Duodenal mucosa (tissue), 2 donors: ENCODE measurements around the gene ZNF70.

Experiments used
- H3K27ac ChIP-seq: one replicate; pipeline ENCODE4 v1.7.0; 2013; ENCODE audit warnings: low read depth, low read length
- H3K27me3 ChIP-seq, 2 donors: one replicate each; pipeline ENCODE4 v1.7.0; 2013; ENCODE audit warnings: low read length in 2 of 2, control low read depth in 1 of 2; ENCODE audit not compliant: insufficient read depth in 2 of 2, control insufficient read depth in 1 of 2
- H3K36me3 ChIP-seq, 2 donors: one replicate each; pipeline ENCODE4 v1.7.0; 2013; ENCODE audit warnings: low read length in 2 of 2, control low read depth in 1 of 2; ENCODE audit not compliant: insufficient read depth in 2 of 2, control insufficient read depth in 1 of 2
- H3K4me1 ChIP-seq, 2 donors: one replicate each; pipeline ENCODE4 v1.7.0; 2013; ENCODE audit warnings: low read length in 2 of 2, control low read depth in 1 of 2; ENCODE audit not compliant: insufficient read depth in 2 of 2, control insufficient read depth in 1 of 2
- H3K4me3 ChIP-seq, 2 donors: one replicate each; pipeline ENCODE4 v1.7.0; 2013; ENCODE audit warnings: low read length in 2 of 2, low read depth in 1 of 2
- H3K9ac ChIP-seq, 2 donors: one replicate each; pipeline ENCODE4 v1.7.0; 2013; ENCODE audit warnings: low read length in 2 of 2, low read depth in 1 of 2
- H3K9me3 ChIP-seq, 2 donors: one replicate each; pipeline ENCODE4 v1.7.0; 2013; ENCODE audit warnings: low read length in 2 of 2, control low read depth in 1 of 2; ENCODE audit not compliant: control insufficient read depth in 1 of 2

The ZNF70 gene

DNA sequence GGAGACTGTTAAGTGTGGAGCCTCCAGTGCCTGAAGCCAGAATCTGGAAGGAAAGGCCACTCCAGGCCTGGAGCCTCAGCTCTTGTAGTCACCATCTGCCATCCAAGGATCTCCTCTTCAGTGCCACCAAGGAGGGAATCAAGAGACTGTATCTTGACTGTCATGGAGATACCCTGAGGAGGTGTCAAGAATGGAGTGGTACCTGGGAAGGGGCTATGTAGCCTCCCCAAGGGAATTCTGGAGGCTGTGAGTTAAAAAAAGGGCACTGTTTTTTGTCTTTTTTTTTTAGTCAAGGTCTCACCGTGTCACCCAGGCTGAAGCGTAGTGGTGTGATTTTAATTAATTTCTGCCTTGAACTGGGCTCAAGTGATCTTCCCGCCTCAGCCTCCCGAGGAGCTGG, 8.7 kb upstream of the ZNF70 start:
- no peak overlapping the region for H3K4me3 ChIP-seq
- no peak overlapping the region for H3K27ac ChIP-seq
- H3K9ac ChIP-seq: no peak overlapping the region
- H3K9me3 ChIP-seq: no peaks in the 10 kb centered on the region
- no peaks in the 10 kb centered on the region for H3K27me3 ChIP-seq
- peaks cover 6 to 9% of the 10 kb centered on the region in 2 donors for H3K36me3 ChIP-seq
- H3K4me1 ChIP-seq: peaks cover 10 to 11% of the 10 kb centered on the region in 2 donors

DNA sequence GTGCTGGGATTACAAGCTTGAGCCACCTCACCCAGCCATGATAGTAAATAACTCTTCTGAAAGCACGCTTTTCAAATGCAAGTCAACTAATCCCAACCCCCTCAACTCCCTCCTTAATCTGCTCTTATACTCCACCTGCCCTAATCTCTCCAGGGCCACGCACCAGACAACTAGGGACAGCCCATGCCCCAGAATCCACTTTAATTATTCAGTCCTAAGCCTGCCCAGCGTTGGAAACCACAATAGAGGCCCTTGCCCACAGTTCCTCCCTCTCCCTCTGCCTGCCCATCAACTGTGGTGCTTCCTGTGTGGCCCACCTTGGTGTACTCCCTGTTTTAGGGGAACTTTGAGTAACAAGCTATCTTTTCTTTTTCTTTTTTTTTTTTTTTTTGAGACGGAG, 6.0 kb upstream of the ZNF70 start:
- no peak overlapping the region for H3K4me3 ChIP-seq
- H3K27me3 ChIP-seq: no peaks in the 10 kb centered on the region
- H3K4me1 ChIP-seq: peaks cover 0 to 4% of the 10 kb centered on the region in 2 donors
- no peak overlapping the region for H3K27ac ChIP-seq
- no peaks in the 10 kb centered on the region for H3K9me3 ChIP-seq
- no peaks in the 10 kb centered on the region for H3K36me3 ChIP-seq
- H3K9ac ChIP-seq: no peak overlapping the region

DNA sequence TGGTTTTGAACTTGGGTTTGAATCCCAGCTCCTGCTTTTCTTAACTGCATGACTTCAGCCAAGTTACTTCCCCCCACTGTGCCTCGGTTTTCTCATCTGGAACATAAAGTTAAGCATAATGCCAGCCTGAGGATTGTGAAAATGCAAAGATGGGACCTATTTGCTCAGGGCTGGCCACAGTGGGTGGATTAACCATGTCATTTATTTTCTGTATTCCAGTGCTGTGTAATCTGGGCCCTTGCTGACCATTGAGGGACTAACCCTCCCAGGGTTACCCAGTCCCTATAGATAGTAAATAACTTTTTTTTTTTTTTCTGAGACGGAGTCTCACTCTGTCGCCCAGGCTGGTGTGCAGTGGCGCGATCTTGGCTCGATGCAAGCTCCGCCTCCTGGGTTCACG, 4.8 kb upstream of the ZNF70 start:
- Histone ChIP-seq H3K27ac (no peak overlapping the region), H3K9me3 (no peaks in the 10 kb centered on the region), H3K9ac (no peak overlapping the region), H3K27me3 (no peaks in the 10 kb centered on the region), H3K36me3 (no peaks in the 10 kb centered on the region), H3K4me3 (no peak overlapping the region), H3K4me1 (peaks cover 0 to 8% of the 10 kb centered on the region in 2 donors)

DNA sequence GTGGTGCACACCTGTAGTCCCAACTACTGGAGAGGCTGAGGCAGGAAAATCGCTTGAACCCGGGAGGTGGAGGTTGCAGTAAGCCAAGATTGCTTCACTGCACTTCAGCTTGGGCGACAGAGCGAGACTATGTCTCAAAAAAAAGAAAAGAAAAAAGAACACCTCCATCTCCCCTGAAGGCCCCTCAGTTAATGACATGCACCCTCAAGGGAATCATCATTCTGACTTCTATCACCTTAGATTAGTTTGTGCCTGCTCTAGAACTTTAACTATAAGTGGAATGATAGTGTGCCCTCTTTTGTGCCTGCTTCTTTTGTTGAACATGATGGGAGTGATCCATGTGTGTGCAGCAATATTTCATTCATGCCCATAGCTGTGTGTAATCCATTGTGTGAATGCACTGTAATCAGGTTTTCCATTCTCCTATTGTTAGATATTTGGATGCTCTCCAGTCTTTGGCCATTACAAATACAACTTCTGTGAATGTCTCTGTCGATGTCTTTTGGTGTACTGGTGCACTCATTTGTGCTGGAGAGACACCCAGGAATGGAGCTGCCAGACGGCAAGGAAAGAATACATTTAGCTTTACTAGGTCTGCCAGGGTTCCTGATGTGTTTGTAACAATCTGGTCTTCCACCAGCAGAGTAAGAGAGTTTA, 4.2 kb upstream of the ZNF70 start:
- Histone ChIP-seq H3K27ac (no peak overlapping the region), H3K4me3 (no peak overlapping the region), H3K27me3 (no peaks in the 10 kb centered on the region), H3K9ac (no peak overlapping the region), H3K4me1 (peaks cover 5 to 13% of the 10 kb centered on the region in 2 donors), H3K9me3 (no peaks in the 10 kb centered on the region), H3K36me3 (no peaks in the 10 kb centered on the region)

DNA sequence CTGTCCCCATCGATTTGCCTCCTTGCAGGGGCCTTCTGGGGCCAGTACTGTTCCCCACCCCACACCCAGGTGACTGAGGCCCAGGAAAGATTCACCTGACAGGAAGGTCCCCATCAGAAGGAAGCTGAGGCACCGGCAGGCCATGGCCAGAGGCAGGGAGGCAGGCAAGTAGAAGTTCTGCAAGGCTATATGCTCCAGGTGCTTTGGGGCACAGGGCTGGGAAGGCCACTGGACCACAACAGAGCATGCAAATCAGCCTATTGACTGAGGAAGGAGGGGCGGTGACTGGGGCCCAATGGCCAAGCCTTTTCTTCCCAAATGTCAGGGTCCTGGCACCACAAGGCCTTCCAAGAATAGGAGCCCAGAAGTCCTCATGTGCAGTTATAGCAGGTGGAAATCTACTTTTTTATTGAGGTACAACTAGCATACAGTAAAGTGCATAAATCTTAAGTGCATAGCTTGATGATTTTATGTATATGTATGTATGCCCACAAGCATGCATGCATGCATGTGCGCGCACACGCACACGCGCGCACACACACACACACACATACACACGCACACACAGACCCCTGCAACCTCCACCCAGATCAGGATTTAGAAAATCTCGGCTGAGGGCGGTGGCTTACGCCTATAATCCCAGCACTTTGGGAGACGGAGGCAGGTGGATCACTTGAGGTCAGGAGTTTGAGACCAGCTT, 3.5 kb upstream of the ZNF70 start, which contains the start of gene VPREB3:
Gene VPREB3 (minus strand): TSS at position 206 of the 700 bp plus-strand sequence. CDS start 62 bp downstream, at position 144.
- no peaks in the 10 kb centered on the region for H3K27me3 ChIP-seq
- no peaks in the 10 kb centered on the region for H3K9me3 ChIP-seq
- no peaks in the 10 kb centered on the region for H3K36me3 ChIP-seq
- no peak within 1 kb of the TSS for H3K9ac ChIP-seq
- no peak within 1 kb of the TSS for H3K4me3 ChIP-seq
- no peak within 1 kb of the TSS for H3K27ac ChIP-seq
- H3K4me1 ChIP-seq: peaks cover 10 to 18% of the 10 kb centered on the region in 2 donors

DNA sequence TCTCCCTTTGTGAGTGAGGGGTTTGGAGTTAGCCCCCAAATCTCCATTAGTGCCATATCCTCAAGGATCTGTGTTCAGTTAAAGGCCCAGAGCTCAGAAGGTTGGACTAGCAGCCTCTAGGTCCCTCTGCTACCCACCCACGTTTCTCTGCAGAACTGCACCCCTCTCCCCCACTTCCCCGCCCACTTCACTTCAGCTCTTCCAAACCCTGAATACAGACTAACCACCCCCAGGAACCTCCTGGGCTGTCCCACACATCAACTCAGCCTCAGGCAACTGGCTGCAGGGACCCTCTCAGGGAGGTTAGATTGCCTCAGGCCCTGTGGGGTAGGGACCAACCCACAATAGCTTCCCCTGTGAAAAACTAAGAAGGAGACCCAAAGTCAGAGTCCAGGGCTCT, 2.5 kb upstream of the ZNF70 start:
- H3K36me3 ChIP-seq: no peaks in the 10 kb centered on the region
- no peaks in the 10 kb centered on the region for H3K9me3 ChIP-seq
- no peaks in the 10 kb centered on the region for H3K27me3 ChIP-seq
- H3K9ac ChIP-seq: no peak overlapping the region
- peaks cover 10 to 18% of the 10 kb centered on the region in 2 donors for H3K4me1 ChIP-seq
- no peak overlapping the region for H3K4me3 ChIP-seq
- no peak overlapping the region for H3K27ac ChIP-seq

DNA sequence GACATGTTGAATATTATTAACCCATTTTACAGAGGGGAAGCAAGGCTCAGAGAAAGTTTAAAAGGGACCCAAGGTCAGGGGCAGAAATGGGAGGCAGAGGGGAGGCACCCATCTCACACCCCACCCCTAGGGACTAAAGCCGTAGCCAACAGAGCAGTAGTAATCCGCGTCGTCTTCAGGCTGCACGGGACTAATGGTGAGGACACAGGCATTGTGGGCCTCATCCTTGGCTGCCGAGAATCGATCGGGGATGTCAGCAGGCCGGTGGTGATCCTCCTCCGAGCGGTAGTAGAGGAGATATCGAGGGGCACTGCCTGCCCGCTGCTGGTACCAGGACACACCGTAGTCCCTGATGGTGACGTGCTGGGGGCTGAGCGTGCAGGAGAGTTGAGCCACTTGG, 1.8 kb upstream of the ZNF70 start:
- H3K9me3 ChIP-seq: no peaks in the 10 kb centered on the region
- H3K27me3 ChIP-seq: no peaks in the 10 kb centered on the region
- H3K27ac ChIP-seq: no peak overlapping the region
- no peak overlapping the region for H3K9ac ChIP-seq
- H3K4me1 ChIP-seq: peaks cover 10 to 18% of the 10 kb centered on the region in 2 donors
- H3K4me3 ChIP-seq: no peak overlapping the region
- no peaks in the 10 kb centered on the region for H3K36me3 ChIP-seq

DNA sequence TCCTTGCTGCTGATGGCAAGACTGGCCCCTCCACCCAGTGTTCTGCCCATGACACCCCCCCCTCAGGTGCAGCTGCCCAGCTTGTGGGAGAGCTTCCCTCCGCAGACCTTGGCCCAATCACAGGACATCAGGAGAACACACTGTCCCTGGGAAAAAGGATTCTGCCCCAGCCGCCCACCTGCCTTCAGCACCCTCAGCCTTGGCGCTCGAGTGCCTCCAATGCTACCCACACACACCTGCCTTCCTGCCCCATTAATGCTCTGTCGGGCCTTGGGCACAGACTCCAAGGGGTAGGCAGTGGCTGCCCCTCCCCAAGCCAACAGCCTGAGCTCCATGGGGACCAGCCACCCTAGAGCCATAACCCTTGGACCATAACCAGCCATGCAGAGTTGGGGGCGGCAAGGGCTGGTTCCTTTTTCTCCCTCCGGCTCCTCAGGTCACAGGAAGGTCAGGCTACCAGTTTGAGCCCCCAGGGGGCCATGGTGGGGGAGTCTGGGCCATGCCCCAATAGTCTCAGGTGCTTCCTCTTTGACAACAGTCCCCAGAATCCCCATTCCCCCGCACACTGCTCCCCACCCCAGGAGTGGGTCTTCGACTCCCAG, 1.3 kb upstream of the ZNF70 start:
- Histone ChIP-seq H3K36me3 (no peaks in the 10 kb centered on the region), H3K9ac (no peak overlapping the region)

DNA sequence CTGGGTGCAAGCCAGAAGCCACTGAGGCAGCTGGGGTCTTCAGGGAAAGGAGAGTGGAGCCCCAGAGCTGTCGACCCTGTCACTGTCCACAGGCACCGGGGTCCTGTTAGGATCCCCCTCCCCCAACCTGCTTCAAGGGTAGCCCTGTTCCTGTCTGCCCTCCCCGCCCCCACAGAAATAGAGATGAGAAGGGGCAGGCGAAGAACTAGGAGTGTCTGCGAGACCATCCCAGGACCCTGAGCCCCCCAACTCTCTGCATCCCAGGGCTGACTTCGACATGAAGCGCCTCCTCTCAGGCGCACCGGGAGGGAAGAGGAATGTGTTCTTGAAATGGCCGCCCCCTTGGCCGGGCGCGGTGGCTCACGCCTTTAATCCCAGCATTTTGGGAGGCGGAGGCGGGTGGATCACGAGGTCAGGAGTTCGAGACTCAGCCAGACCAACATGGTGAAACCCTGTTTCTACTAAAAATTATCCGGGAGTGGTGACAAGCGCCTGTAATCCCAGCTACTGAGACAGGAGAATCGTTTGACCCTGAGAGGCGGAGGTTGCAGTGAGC, 607 bp upstream of the ZNF70 start:
- Histone ChIP-seq H3K36me3 (no peaks in the 10 kb centered on the region), H3K9me3 (no peaks in the 10 kb centered on the region)

More for the DNA sequence above, 1.3 kb upstream of the ZNF70 start:
- Histone ChIP-seq H3K4me3 (peak overlapping the region; percentile 77 to 94), H3K27ac (no peak overlapping the region), H3K27me3 (no peaks in the 10 kb centered on the region), H3K4me1 (peaks cover 10 to 18% of the 10 kb centered on the region in 2 donors), H3K9me3 (no peaks in the 10 kb centered on the region)

DNA sequence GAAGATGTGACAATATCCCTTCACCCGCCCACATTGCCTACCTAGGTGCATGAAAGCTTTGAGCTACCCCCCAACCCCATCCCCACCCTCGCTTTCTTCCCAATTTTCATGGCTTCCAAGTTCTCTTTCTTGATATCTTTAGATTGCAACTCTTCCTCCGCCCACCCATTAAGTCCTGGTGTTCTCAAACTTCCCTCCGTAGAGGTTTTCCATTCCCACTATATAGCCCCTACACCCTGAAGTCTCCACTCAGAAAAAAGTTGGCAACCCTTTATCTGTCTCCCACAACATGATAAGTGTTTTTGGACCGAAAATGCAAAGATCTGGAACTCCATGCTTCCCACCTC, 572 bp downstream of the ZNF70 start:
- peak overlapping the region; percentile 87 to 89 for H3K4me3 ChIP-seq
- H3K4me1 ChIP-seq: peaks cover 15 to 23% of the 10 kb centered on the region in 2 donors
- H3K36me3 ChIP-seq: no peaks in the 10 kb centered on the region
- peak overlapping the region; percentile 82 to 90 for H3K9ac ChIP-seq
- H3K27ac ChIP-seq: no peak overlapping the region
- H3K27me3 ChIP-seq: no peaks in the 10 kb centered on the region
- no peaks in the 10 kb centered on the region for H3K9me3 ChIP-seq

More for the DNA sequence above, 607 bp upstream of the ZNF70 start:
- H3K27ac ChIP-seq: peak overlapping the region; percentile 89
- H3K4me1 ChIP-seq: peaks cover 10 to 18% of the 10 kb centered on the region in 2 donors
- peak overlapping the region; percentile 77 to 94 for H3K4me3 ChIP-seq
- H3K9ac ChIP-seq: peak overlapping the region; percentile 83 to 90
- no peaks in the 10 kb centered on the region for H3K27me3 ChIP-seq
